HCT116 (cell line): ENCODE measurements around the gene TAF1C. TPM values are rescaled to one million over a fixed set of nuclear protein-coding genes. Genes with fewer than 3 reads are reported as not detected.

Experiments
- ATAC-seq: fragments of 200-7000 bp; cut with Tn5 transposase; 2 replicates; pipeline ENCODE4 v1.9.1; 2020; ENCODE audit warnings: mild to moderate bottlenecking, moderate library complexity
- BruUV-seq: library from RNA; stranded (reverse); fragments of 400-500 nt; replicated peaks from 2 replicates; lab custom pipeline; 2021; lab: Mats Ljungman, UMichigan
- CTCF ChIA-PET: fragments of 300-600 bp; sonication (Branson Sonifier 250); formaldehyde crosslinking; loops from one replicate; lab custom pipeline; 2021; ENCODE audit warnings: antibody characterized with exemption; lab: Charles Lee
- POLR2A ChIA-PET: fragments of 300-600, 350-600 bp; sonication (Branson Sonifier 250); formaldehyde crosslinking; loops from one replicate; lab custom pipeline; 2021; ENCODE audit warnings: antibody characterized with exemption; lab: Charles Lee
- RAD21 ChIA-PET, 2 experiments: fragments of 300-600 bp; sonication (Branson Sonifier 250); formaldehyde crosslinking; loops; one replicate each; lab custom pipeline; 2023; ENCODE audit warnings: low total read pairs in 2 of 2; ENCODE audit not compliant: uncharacterized antibody in 2 of 2, unreplicated experiment in 2 of 2, low non-redundant PET in 1 of 2; lab: Charles Lee
- DNase-seq: peaks from one replicate; pipeline ENCODE4 v3.0.0-alpha.2; 2010; ENCODE audit warnings: low read depth, low spot score
- H2AFZ ChIP-seq: fragments of 200-600 bp; shearing (Covaris generic), sonication (generic); 2 replicates; pipeline ENCODE4 v1.6.1; 2017; ENCODE audit warnings: low read depth, mixed run types, mixed read lengths, antibody characterized with exemption, low read length; ENCODE audit not compliant: poor library complexity, severe bottlenecking
- H3K27ac ChIP-seq: 2 replicates; pipeline ENCODE4 v1.5.1; 2012; ENCODE audit warnings: low read depth, low read length
- H3K27me3 ChIP-seq: fragments of 200-600 bp; sonication (generic); 2 replicates; pipeline ENCODE4 v1.6.1; 2016; ENCODE audit warnings: mixed run types, low read length, mixed read lengths; ENCODE audit not compliant: insufficient read depth
- H3K36me3 ChIP-seq, 2 experiments: fragments of 200-500 bp in 1 of 2; fragments of 200-600 bp in 1 of 2; sonication (Bioruptor generic) in 1 of 2; sonication (generic) in 1 of 2; 2 replicates each; pipeline versions ENCODE4 v1.5.1 to v1.6.1; 2014 to 2016; ENCODE audit warnings: low read length in 2 of 2, inconsistent platforms in 1 of 2, mixed read lengths in 1 of 2, mixed run types in 1 of 2; ENCODE audit not compliant: insufficient read depth in 2 of 2, control insufficient read depth in 1 of 2
- H3K4me1 ChIP-seq, 2 experiments: fragments of 200-600 bp in 1 of 2; sonication (generic) in 1 of 2; 2 replicates each; pipeline versions ENCODE4 v1.5.1 to v1.6.1; 2012 to 2017; ENCODE audit warnings: low read length in 2 of 2, inconsistent platforms in 1 of 2, mild to moderate bottlenecking in 1 of 2, mixed read lengths in 1 of 2, mixed run types in 1 of 2, moderate library complexity in 1 of 2; ENCODE audit not compliant: insufficient read depth in 2 of 2, control insufficient read depth in 1 of 2
- H3K4me2 ChIP-seq: fragments of 200-600 bp; sonication (generic); 2 replicates; pipeline ENCODE4 v1.6.1; 2017; ENCODE audit warnings: mixed run types, low read length, mixed read lengths
- H3K4me3 ChIP-seq, 2 experiments: fragments of 200-600 bp in 1 of 2; sonication (generic) in 1 of 2; replicated peaks in 1 of 2; 2 replicates each; pipeline ENCODE4 v1.5.1; 2011 to 2016; ENCODE audit warnings: low read length in 2 of 2, control low read depth in 1 of 2, low read depth in 1 of 2, mild to moderate bottlenecking in 1 of 2, mixed read lengths in 1 of 2, mixed run types in 1 of 2
- H3K79me2 ChIP-seq: fragments of 200-600 bp; sonication (generic); 2 replicates; pipeline ENCODE4 v1.6.1; 2017; ENCODE audit warnings: mild to moderate bottlenecking, mixed run types, low read length, moderate library complexity, mixed read lengths; ENCODE audit not compliant: insufficient read depth
- H3K9ac ChIP-seq: fragments of 200-600 bp; sonication (generic); 2 replicates; pipeline ENCODE4 v1.6.1; 2016; ENCODE audit warnings: low read length, mixed read lengths
- H3K9me2 ChIP-seq: fragments of 200-600 bp; sonication (generic), shearing (Covaris generic); 2 replicates; pipeline ENCODE4 v1.6.1; 2017; ENCODE audit warnings: mixed run types, mild to moderate bottlenecking, moderate library complexity; ENCODE audit not compliant: insufficient read depth
- H3K9me3 ChIP-seq, 2 experiments: fragments of 200-500 bp in 1 of 2; fragments of 200-600 bp in 1 of 2; sonication (Bioruptor generic) in 1 of 2; sonication (generic) in 1 of 2; 2 replicates each; pipeline ENCODE4 v1.6.1; 2014 to 2017; ENCODE audit warnings: low read length in 2 of 2, mixed read lengths in 2 of 2, inconsistent platforms in 1 of 2, low read depth in 1 of 2, mild to moderate bottlenecking in 1 of 2, mixed run types in 1 of 2, moderate library complexity in 1 of 2; ENCODE audit not compliant: control insufficient read depth in 1 of 2, insufficient read depth in 1 of 2
- H4K20me1 ChIP-seq: fragments of 200-600 bp; sonication (generic), shearing (Covaris generic); 2 replicates; pipeline ENCODE4 v1.6.1; 2017; ENCODE audit warnings: mixed run types, mild to moderate bottlenecking, moderate library complexity; ENCODE audit not compliant: insufficient read depth
- CEBPB ChIP-seq: IDR thresholded peaks from 2 replicates; pipeline ENCODE4 v1.6.1; 2012; ENCODE audit warnings: low read depth
- ELF1 ChIP-seq: IDR thresholded peaks from 2 replicates; pipeline ENCODE4 v1.6.1; 2012; ENCODE audit warnings: low read depth, borderline replicate concordance
- EZH2 ChIP-seq: fragments of 200-600 bp; sonication (generic); IDR thresholded peaks from 2 replicates; pipeline ENCODE4 v1.6.1; 2017; ENCODE audit warnings: antibody characterized with exemption, mixed run types
- FOSL1 ChIP-seq: IDR thresholded peaks from 2 replicates; pipeline ENCODE4 v1.6.1; 2012; ENCODE audit warnings: low read depth
- JUND ChIP-seq: IDR thresholded peaks from 2 replicates; pipeline ENCODE4 v1.6.1; 2012
- RAD21 ChIP-seq: IDR thresholded peaks from 2 replicates; pipeline ENCODE4 v1.6.1; 2012; ENCODE audit warnings: low read depth, mild to moderate bottlenecking
- SRF ChIP-seq: IDR thresholded peaks from 2 replicates; pipeline ENCODE4 v1.6.1; 2012; ENCODE audit warnings: low read depth
- YY1 ChIP-seq: IDR thresholded peaks from 2 replicates; pipeline ENCODE4 v1.6.1; 2011; ENCODE audit warnings: low read length, low read depth, moderate library complexity, mild to moderate bottlenecking; ENCODE audit not compliant: insufficient replicate concordance; ENCODE audit errors: extremely low read depth
- ZFX ChIP-seq: fragments of 450-650 bp; IDR thresholded peaks from 2 replicates; pipeline ENCODE4 v1.6.1; 2017
- ZNF274 ChIP-seq: fragments of 200-500 bp; sonication (Bioruptor generic); IDR thresholded peaks from 2 replicates; pipeline ENCODE4 v1.6.1; 2014; ENCODE audit warnings: mild to moderate bottlenecking, low read depth, low read length, inconsistent platforms
- intact Hi-C: fragments of 100-400 bp; cut with micrococcal nuclease; formaldehyde crosslinking; loops from 2 replicates; pipeline ENCODE4 v1.10.0; 2022
- total RNA-seq: library from RNA; stranded (reverse); gene quantifications from one replicate; pipeline ENCODE4 v1.2.1, GENCODE V29; 2021; ENCODE audit not compliant: unreplicated experiment

TAF1C gene
- total RNA-seq, 1 experiment from 2014 or later, result 76.3 TPM

DNA sequence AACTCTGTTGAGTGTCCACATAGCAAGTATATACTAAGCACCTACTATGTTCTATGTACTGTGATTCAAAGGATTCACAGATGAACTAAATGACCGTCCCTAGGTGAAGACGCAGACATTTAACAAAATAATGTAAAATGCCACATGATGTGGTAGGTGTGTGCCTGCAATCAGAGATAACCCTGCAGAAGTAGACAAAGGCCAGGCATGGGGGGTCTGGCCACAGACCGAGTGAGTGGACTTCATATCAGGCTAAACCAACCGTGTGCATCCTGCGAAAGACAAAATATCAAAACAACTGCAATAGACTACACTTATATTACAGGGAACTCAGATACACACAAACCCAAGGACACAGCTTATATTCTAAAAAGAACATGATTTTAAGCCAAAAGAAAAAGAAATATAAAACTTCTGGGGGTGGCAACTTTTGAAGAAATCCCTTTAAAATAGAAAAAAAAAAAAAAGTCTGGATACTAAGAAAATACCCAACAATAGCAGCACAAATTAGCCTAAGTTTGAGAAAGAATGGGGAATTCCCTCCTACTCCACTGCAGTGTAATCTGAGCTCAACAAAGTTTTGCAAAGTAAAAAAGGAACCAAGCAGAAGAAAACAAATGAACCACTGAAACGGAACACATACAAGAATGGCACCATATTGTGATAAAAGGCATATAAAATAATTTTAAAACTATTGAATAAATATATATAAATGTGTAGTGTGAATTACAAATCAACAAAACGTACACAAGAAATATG lies 54.2 kb downstream of the TAF1C start:
- ChIA-PET POLR2A (interaction anchor here (2.5 kb wide), 1 partner anchor 16 kb away, joined by 7 read pairs; the partner anchor contains the start of gene MBTPS1), CTCF (interaction anchor here (1.0 to 1.4 kb wide), 2 partner anchors 54 to 175 kb away, joined by 5 to 6 read pairs; partner anchors contain the start of gene TAF1C), RAD21 (interaction anchor here in 1 of 2 experiments (0.8 kb wide), 1 partner anchor 175 kb away, joined by 3 read pairs; no protein-coding TSS in a partner anchor)
- H3K27me3 ChIP-seq, result no peaks in the 10 kb centered on the region
- peaks cover 0 to 5% of the 10 kb centered on the region in 2 experiments; a peak in 1 of 4 replicates for H3K4me1 ChIP-seq
- no peak overlapping the region for H3K27ac ChIP-seq
- no peak overlapping the region for H3K9ac ChIP-seq
- H2AFZ ChIP-seq, result no peak overlapping the region
- H3K79me2 ChIP-seq, result peaks cover 19% of the 10 kb centered on the region
- no peaks in the 10 kb centered on the region for H3K9me3 ChIP-seq
- intact Hi-C loops, result no loop called here
- H3K9me2 ChIP-seq, result no peaks in the 10 kb centered on the region
- no TSS peak for BruUV-seq
- no peak for DNase-seq
- no peak overlapping the region for H3K4me3 ChIP-seq
- no peak for ATAC-seq
- no peak overlapping the region for H3K4me2 ChIP-seq
- H4K20me1 ChIP-seq, result no peaks in the 10 kb centered on the region
- peaks cover 10 to 11% of the 10 kb centered on the region in 2 experiments; a peak in 2 of 4 replicates for H3K36me3 ChIP-seq
- no peak for TF ChIP-seq ELF1
- TF ChIP-seq JUND, result no peak
- TF ChIP-seq YY1, result no peak
- TF ChIP-seq CEBPB, result no peak
- TF ChIP-seq RAD21, result no peak
- no peak for TF ChIP-seq SRF
- no peak for TF ChIP-seq ZNF274
- no peak for TF ChIP-seq FOSL1
- no peak for TF ChIP-seq ZFX

DNA sequence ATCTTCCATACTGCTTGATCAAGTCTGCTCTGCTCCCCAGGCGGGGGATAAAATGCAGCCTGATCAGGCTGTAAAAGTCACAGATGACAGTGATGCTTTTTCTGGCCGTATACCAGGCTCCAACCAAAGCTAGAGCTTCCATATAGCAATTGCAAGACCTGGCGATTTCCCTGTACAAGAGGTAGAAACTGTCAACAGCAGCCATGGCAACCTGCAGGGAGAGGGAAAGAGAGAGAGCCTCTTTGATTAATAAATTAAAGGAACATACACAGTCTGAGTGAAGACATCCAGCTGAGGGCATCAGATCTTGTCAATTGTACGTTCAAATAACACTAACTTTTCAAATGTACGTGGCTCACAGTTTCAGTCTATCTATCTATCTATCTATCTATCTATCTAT lies 55.7 kb downstream of the TAF1C start:
- BruUV-seq, result no TSS peak
- TF ChIP-seq FOSL1, result no peak
- no peak for TF ChIP-seq EZH2
- TF ChIP-seq CEBPB, result no peak
- RAD21 ChIA-PET, result no interaction called here

More for the DNA sequence above, 55.7 kb downstream of the TAF1C start:
- Histone ChIP-seq H3K9ac (no peak overlapping the region), H4K20me1 (no peaks in the 10 kb centered on the region), H3K27ac (no peak overlapping the region), H3K79me2 (peaks cover 5% of the 10 kb centered on the region), H2AFZ (no peak overlapping the region), H3K27me3 (no peaks in the 10 kb centered on the region), H3K4me2 (no peak overlapping the region), H3K9me3 (no peaks in the 10 kb centered on the region), H3K9me2 (no peaks in the 10 kb centered on the region), H3K4me1 (peaks cover 0 to 5% of the 10 kb centered on the region in 2 experiments; a peak in 1 of 4 replicates), H3K36me3 (peaks cover 11 to 15% of the 10 kb centered on the region in 2 experiments; a peak in 2 of 4 replicates), H3K4me3 (no peak overlapping the region)
- CTCF ChIA-PET, result no interaction called here
- no peak for DNase-seq
- intact Hi-C loops, result no loop called here
- no peak for ATAC-seq
- POLR2A ChIA-PET, result no interaction called here

Other genes with a start within 250 kb of the TAF1C start
- 19.8 TPM for gene OSGIN1, start 233.8 kb downstream of the TAF1C start, total RNA-seq
- 0.61 TPM for gene NECAB2, start 218.8 kb downstream of the TAF1C start, total RNA-seq
- gene SLC38A8, start 144.3 kb downstream of the TAF1C start, total RNA-seq, result not detected
- gene MBTPS1, start 70.1 kb downstream of the TAF1C start, total RNA-seq, result 111 TPM
- gene HSDL1, start 41.9 kb downstream of the TAF1C start, total RNA-seq, result 35.8 TPM
- 0.30 TPM for gene DNAAF1, start 41.7 kb downstream of the TAF1C start, total RNA-seq
- not detected for gene ADAD2, start 4.1 kb upstream of the TAF1C start, total RNA-seq
- gene KCNG4, start 53.0 kb upstream of the TAF1C start, total RNA-seq, result not detected
- gene WFDC1, start 107.8 kb upstream of the TAF1C start, total RNA-seq, result 0.42 TPM
- gene ATP2C2, start 181.5 kb upstream of the TAF1C start, total RNA-seq, result 20.3 TPM